ENCODE data around the gene NEDD4L. TPM values are rescaled to one million over a fixed set of nuclear protein-coding genes. Genes with fewer than 3 reads are reported as not detected.

Gene NEDD4L
- total RNA-seq, 1 donor from 2014 or later: 60.2 TPM

DNA sequence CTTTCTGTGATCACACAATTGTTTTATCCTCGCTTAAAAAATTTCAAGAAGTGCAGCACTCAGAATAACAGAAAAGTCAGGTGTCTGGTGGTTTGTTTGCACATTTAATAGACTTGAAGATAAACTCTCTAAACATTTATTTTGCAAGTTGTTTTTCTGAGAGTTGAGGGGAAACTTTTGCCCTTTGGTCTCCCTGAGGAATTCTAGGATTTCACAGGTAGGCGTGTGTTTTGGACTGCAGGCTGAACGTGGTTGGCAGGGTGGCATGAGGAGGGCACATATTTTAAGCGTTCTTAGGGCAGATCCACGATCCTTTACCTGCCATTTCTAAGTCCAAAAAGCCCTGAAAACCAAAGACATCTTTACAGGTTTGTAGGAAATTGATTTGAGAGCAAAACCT lies 188.6 kb downstream of the NEDD4L start:
- DNase-seq (ENCODE audit: low spot score): no peak

DNA sequence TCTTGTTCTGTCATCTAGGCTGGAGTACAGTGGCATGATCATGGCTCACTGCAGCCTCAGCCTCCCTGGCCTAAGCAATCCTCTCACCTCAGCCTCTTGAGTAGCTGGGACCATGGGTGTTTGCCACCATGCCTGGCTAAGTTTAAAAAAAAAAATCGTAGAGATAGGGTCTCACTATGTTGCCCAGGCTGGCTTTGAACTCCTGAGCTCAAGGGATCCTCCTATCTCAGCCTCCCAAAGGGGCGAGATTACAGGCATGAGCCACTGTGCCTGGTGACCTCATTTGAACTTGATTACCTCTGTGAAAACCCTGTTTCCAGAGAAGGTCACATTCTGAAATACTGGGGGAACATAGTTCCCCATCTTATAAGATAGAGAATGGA lies 190.3 kb downstream of the NEDD4L start:
- no peak for DNase-seq (ENCODE audit: low spot score)

DNA sequence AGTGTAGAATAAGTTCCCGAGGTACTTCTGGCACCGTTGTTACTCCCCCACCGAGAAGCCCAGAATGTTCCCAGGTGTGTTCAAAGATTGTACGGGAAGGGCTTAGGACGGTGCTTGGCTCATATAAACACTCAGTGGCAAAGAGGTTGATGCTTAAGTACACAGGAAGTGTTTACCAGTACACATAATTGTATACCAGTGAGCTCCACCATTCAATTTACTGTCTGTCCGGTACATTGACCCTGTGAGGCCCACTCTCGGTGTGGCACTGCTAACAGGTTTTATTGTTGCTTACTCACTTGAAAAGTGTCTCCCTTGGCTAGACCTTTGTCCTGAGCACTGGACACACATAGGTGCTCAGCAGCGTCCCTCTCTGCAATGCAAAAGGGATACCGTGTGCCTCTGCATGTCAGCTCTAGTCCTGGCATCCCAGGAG lies 191.0 kb downstream of the NEDD4L start:
- DNase-seq (ENCODE audit: low spot score): no peak

DNA sequence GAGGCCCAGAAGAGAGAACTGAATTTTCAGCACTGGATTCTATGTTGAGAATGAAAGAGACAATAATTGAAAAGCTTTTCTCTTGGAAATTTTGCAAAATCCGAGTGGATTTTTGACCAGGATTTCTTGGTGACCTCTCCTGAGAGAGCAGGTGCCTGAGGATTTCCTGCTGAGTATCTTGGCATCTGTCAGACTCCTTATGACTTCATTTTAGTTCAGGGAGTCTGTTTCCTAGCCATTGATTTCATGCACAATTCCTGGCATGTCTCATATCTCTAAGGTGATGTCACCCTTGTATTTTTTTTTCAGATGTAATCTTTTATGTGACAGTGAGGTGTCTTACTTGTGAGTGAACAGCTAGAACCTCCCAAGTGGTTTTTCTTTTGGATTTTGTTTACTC lies 195.9 kb downstream of the NEDD4L start:
- no peak for DNase-seq (ENCODE audit: low spot score)

DNA sequence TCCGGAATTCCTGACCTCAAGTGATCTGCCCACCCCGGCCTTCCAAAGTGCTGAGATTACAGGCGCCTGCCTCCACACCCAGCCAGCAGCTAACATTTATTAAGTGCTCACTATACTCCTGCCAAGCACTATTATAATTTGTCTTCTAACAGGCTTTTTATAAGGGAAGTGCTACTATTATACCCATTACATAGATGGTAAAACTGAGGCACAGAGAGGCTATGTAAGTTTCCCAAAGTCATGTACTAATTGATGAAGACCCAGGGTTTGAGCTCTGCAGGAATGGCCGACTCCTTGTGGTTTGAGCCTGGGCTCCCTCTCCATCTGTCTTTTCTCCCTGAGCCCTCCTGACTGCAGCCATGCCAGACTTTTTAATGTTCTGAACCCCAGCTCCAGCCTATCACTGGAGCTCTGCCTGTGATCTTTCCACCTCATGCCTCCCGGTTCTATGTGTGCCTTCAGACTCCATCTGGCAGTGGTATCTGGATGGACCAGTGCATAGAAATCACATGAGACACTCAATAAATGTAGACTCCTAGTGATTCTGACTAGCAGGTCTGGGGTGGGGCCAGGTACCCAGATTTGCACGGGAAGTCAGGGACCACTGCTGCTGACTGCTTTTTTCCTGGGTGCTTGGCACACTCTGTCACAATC lies 197.1 kb downstream of the NEDD4L start:
- no peak for DNase-seq (ENCODE audit: low spot score)

DNA sequence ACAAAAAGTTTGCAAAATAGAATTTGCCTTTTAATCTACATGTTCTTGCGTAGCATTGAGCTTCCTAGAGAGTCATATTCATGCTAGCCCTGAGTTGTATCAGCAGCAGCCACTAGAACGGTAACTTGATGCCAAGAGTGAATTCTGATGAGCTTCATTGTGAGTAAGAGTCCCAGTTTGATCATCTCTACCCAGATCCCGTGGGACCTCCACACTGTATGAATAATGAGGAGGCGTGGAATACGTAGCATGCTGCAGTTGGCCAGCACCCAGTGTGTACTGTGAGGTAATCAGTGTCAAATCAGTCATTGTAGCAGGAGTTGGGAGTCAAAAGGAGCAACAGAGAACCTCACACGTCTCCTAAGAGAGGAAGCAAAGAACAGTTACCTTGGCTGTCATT lies 197.9 kb downstream of the NEDD4L start:
- no peak for DNase-seq (ENCODE audit: low spot score)

DNA sequence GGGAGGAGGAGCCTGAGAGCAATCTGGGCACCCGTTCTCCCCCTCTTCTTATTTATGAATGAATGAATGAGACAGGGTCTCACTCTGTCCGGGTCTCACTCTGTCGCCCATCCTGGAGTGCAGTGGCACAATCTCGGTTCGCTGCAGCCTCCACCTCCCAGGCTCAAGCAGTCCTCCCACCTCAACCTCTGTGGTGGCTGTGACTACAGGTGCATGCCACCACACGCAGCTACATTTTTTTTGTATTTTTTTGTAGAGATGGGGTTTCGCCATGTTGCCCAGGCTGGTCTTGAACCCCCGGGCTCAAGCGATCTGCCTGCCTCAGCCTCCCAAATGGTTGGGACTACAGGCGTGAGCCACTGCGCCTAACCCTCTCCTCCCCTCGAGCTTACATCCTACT lies 198.4 kb downstream of the NEDD4L start:
- no peak for DNase-seq (ENCODE audit: low spot score)

DNA sequence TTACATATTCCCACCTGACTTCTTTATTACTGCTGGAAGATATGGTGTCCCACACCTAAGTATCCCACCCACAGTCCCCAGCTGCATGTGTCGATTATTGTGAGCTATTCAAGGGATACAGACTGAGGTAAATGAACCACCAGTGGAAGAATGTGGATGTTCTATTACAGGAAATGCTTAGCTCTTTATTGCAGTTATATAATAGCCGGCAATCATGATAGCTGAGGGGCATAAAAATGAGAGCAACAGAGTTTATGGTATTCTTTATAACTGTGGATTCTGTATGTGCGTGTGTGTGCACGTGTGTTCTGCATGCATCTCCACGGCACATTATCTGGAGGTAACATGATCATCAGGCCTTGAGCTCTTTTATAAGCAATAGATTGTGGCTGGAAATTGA lies 198.9 kb downstream of the NEDD4L start:
- DNase-seq (ENCODE audit: low spot score): no peak

DNA sequence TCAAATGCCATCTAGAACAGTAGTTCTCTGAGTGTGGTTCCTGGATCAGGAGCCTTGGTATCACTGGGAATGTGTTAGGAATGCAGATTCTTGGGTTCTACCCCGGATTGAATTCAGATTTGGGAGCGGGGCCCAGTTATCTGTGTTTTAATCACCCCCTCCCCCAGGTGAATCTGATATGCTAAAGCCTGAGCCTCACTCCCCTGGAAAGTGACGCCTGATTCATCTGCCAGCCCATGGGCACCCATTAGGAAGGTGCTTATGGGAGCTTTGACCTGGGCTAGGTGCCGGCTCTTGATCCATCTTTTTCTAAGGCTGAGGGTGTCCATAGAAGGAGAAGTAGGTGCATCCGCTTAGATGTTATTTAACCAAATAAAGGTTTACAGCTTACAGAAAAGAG lies 199.4 kb downstream of the NEDD4L start:
- DNase-seq (ENCODE audit: low spot score): no peak

DNA sequence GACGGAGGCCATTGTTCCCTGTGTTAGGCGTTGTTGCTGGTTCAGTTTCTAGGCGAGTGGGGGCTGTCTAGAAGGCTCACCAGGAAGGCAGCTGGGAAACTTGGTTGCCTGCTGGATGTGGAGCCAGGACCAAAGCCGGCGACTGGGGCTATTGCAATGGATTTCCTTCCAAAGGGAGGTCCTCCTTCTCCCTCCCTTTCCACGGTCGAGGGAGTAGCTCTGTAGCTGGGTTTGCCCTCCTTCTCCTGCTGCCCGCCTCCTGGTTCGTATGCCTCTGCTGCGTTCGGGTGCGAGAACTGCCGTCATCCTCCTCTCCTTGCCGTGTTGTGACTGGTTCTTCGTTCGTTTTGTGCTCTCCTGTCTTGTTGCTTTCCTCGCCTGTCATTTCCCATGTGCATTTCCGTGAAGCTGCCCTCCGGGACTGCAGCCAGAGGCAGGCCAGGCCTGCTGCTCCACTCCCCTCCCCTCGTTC lies 203.4 kb downstream of the NEDD4L start:
- peak; percentile 82 for DNase-seq (ENCODE audit: low spot score)

DNA sequence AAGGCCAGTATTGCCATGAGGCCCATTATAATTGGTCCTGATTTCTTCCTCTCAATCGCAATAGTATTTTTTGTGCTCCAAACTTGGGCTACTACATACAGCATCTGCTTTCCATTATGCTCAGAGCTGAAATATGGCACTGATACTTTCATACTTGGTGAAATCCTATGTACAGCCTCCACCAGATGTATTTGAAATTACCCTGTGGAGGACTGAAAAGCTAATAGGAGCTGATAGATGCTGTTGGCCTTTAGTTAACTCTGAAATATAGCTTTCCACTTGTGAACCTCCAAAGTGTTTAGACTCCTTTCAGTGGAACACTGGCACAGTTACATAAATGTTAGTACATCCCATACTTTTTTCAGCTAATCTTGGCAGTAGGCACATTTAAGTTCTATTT lies 205.7 kb downstream of the NEDD4L start:
- no peak for DNase-seq (ENCODE audit: low spot score)

DNA sequence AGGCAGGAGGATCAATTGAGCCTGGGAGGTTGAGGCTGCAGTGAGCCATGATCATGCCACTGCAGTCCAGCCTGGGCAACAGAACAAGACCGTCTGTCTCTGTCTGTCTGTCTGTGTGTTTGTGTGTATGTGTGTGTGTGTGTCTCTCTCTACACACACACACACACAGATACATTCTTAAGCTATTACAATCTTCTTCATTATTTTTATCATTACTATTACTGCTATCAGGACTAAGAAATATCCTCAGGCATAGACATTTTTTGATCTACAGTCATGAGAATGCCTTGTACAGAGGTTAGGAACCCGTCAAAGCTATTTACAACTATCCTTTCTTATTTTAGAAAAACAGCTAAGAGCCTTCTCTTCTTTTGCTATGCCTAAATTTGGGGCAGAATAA lies 207.4 kb downstream of the NEDD4L start:
- no peak for DNase-seq (ENCODE audit: low spot score)

DNA sequence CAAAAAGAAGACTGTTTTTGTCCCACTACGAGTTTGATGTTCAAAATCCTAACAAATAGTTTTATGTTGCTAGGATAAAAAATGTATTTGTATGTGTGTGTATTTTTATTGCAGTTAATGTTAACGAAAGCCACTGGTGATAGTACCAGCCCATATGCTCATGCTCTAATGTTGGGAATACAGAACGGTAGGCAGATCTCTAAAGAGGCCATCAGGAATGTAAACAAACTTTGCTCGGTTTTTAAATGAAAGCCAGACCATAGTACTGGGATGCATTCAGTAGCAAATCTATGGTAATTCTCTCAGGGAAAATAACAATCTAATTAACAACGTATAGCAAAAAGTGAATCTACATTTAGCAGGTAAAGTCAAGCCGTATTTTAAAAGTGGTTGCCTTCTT lies 208.1 kb downstream of the NEDD4L start:
- no peak for DNase-seq (ENCODE audit: low spot score)

DNA sequence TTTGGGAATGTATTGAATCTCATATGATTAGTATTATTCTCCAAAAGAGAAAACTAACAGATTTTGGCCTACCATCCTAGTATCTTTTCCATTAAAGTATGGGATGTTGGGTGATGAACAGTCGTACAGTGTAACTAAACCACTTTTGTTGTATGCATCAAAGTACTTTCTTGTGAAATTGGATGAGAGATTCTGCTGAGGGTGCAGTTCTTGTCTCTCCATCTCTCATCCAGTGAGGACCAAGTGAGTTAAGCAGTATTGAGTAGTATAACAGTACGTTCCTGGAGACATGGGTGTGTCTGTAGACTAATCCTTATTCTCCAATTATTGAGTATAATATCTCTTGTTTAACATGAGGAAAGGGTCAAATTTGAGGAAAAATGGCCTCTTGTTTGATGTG lies 209.3 kb downstream of the NEDD4L start:
- DNase-seq (ENCODE audit: low spot score): no peak

DNA sequence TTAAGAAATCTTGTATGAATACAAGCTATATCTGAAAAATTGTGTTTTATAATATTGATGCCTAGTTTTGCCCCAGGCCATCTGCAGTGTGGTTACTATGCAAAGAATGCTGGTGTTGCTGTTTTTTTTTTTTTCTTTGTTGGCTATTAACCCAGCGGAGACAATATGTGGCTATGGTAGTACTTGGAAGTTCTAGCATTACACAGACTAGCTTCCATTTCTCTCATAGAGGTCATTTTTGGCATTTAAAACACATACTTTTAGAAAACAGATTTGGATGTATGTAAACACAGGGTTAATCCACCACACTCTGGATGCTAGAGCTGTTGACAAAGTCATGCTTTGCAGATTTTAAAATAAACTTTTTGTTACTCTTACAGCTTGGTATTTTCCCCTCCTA lies 209.8 kb downstream of the NEDD4L start:
- no peak for DNase-seq (ENCODE audit: low spot score)

DNA sequence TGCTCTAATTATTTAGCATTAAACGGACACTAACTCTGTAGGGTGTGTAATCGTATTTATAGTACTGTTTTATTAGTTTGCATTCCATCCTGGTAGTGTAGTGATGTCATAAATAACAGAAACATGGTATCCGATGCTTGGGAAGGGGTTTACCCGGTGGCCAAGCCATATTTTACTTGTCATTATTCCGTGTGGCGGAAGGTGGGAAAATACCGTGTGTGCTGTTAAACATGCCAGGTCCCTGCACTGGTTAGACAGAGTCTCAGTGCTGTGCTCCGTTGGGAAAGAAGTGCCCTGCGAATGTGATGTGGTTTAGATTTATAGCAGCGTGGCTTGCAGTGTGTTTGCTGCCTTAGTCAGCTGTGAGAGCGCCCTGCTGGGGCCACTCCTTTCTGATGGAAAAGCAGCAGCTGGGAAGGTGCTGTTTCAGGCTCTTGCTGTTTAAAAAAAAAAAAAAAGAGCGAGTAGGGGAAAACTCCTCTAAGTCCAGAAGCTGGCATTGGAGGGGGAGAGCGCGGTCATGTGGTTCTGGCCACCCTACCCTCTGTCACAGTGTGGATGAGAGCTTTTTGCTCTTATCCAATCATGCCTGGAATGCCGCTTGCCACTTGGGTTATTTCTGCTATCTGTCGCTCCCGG lies 211.0 kb downstream of the NEDD4L start:
- peak; percentile 35 for DNase-seq (ENCODE audit: low spot score)

DNA sequence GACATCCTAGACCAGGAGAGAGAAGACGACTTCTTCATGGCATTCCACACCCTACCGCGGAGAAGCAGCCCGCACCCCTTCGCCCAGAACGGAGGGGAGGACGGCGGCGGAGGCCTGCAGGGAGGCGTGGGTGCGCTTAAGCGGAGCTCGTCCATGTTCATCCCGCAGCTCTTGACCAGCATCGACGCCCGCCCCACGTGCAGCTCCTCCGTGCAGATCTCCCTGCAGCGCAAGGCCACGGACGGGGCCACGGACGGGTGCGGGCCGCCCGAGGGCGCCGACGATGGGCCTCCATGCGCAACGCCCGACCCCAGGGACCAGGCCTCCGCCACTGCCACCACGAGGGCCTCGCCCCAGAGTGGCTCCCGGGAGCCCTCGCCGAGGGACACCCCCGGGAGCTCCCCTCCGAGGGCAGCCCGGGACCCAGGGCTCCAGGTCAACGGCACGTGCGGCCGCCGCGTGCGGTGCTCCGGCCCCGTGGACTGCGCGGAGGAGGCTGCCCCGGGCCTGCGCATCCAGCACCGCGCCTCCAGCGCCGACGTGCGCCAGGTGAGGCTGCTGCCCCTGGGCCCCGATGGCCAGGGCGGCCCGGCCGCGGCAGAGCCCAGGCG lies 211.8 kb downstream of the NEDD4L start:
- DNase-seq (ENCODE audit: low spot score): no peak

DNA sequence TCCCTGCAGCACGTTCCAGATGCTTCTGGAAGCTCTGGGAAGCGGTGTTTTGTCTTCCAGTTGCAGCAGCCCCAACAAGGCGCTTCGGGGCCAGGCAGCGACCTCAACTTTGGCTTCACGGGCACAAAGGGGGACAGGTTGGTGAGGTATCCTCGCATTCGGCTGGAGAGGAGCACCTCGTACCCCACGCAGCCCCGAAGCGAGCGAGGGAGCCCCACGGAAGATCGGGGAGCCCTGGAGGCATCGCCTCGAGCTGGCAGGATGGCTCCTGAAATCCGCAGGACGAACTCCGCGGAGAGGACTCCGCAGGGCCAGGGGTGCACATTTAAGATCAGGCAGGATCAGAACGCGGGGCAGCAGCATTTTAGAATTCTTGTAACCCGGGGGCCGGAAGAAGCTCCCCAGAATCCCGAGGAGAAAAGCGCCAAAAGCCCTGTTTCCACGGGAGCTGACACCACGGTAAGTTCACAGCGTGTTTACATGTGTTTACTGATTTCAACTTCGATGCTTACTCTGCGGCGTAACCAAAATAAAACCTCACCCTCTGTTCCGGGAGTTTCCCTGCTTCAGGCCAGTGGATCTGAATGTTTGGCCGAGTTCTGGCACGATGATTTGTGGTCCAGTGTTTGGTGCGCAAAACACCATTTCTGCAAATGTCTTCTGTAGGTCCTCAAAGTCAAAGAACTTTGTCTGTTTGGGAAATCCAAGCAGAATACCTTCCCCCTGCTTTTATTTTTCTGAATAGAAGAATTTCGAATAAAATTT lies 212.5 kb downstream of the NEDD4L start:
- no peak for DNase-seq (ENCODE audit: low spot score)

DNA sequence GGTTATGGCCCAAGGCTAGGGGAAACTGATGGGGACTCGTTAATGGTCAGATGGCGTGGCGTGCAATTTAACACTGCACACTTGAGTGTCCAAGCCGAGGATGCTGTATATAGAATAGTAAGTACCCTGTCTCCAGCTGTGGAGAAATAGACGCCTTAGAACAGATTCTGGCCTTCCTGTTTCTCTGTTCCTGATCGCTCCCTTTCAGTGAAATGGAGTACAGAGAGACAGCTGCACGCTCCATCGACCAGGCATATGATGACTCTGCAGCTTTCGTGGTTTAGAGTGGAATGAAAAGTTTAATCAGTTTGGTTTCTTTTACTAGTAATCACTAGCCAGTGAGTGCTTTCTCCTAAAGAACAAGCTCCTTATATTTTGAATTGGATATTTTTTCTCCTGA lies 213.4 kb downstream of the NEDD4L start:
- no peak for DNase-seq (ENCODE audit: low spot score)

DNA sequence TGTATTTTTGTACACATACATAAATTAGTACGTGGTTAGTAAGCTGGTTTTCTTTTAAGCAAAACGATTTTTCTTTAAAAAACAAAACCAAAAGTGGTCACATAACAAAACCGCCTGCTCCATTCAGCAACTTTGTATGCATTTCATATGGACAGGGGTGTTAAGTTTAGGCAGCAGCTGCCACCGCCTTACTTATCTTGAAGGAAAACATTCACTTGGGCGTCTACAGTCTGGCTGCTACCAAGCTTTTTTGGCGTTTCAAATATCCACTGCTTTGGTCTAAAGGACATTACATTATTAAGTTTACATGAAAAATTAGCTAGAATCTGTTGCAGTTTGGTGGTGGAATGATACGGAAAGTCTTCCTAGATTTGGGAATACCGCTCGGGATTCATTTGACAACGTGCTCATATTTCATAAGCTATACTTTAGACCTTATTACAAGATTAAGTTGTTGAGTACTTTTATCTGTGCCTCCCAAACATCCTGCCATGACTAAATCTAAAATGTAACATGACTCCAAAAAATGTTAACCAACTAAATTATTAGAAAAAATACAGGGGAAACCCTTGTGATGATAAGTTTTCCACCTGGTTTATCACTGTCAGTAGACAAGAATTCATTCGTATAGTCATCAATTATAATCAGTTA lies 214.8 kb downstream of the NEDD4L start:
- no peak for DNase-seq (ENCODE audit: low spot score)

DNA sequence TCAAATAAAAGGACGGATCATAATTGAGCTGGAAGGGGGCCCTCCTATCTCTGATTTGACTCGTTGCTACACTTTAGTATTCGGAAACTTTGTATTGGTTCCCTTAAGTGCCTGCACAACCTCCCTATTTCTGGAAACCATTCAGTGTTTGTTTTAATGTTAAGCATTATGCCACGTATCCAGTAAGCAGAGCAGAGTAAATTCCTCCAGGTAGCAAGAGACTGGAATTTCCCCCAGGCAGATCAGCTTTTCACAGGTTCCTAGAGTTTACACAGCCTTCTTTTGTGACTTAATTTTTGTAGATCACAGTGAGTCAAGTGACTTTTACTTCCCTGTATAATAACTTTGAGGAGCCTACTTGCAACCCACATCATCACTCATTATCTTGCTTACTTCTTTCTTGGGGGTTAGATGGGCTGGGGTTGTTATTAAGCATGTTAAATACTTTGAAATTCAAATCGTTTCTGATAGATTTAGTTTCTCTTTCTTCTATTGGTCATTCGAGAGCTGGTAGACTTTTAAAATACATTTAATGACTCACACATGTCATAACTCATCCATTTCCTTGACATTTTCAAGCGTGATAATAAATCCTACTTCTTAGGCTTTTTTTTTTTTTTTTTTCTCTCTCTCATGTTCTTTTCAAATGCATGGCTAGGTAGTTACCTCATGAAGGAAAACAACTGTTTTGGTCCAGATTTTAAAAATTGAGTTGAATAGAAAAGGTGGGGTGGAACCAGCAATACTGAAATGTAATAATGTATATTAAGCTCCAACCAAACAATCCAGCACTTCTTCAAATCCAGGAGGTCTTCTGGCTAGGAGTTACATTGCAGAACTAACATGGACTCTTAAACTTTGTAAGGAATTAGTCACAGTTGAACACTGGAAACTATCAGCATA lies 219.3 kb downstream of the NEDD4L start:
- peak; percentile 71 for DNase-seq (ENCODE audit: low spot score)

Measured in umbilical cord (tissue), 2 donors.